Endodermal cell (in vitro differentiated cells): ENCODE results near the gene NDNF. TPM values are rescaled to one million over a fixed set of nuclear protein-coding genes. Genes with fewer than 3 reads are reported as not detected.

ENCODE experiments used
- DNase-seq: peaks from one replicate; pipeline ENCODE4 v3.0.0-alpha.2; 2017
- H3K27ac ChIP-seq: 2 replicates; pipeline ENCODE4 v1.5.1; 2013; ENCODE audit warnings: mild to moderate bottlenecking, low read depth, low read length, moderate library complexity
- H3K27me3 ChIP-seq: 2 replicates; pipeline ENCODE4 v1.6.1; 2013; ENCODE audit warnings: mild to moderate bottlenecking, low read length, moderate library complexity; ENCODE audit not compliant: insufficient read depth, control insufficient read depth, poor library complexity, severe bottlenecking
- H3K36me3 ChIP-seq: 2 replicates; pipeline ENCODE4 v1.7.0; 2013; ENCODE audit warnings: mild to moderate bottlenecking, low read length, moderate library complexity; ENCODE audit not compliant: control insufficient read depth, insufficient read depth
- H3K4me1 ChIP-seq: one replicate; pipeline ENCODE4 v1.7.0; 2013; ENCODE audit warnings: low read length; ENCODE audit not compliant: control insufficient read depth, insufficient read depth
- H3K4me3 ChIP-seq: 2 replicates; pipeline ENCODE4 v1.5.1; 2013; ENCODE audit warnings: mild to moderate bottlenecking, low read length, moderate library complexity
- H3K9ac ChIP-seq: 2 replicates; pipeline ENCODE4 v1.6.1; 2013; ENCODE audit warnings: mild to moderate bottlenecking, low read length, moderate library complexity; ENCODE audit not compliant: poor library complexity, severe bottlenecking; ENCODE audit errors: extremely low read depth
- H3K9me3 ChIP-seq: 2 replicates; pipeline ENCODE4 v1.6.1; 2013; ENCODE audit warnings: mild to moderate bottlenecking, low read length, moderate library complexity; ENCODE audit not compliant: control insufficient read depth
- H3K27ac Mint-ChIP-seq: 2 replicates; pipeline ENCODE4 v1.8.0; 2020; ENCODE audit warnings: mixed read lengths
- H3K27me3 Mint-ChIP-seq: 2 replicates; pipeline ENCODE4 v1.8.0; 2021; ENCODE audit warnings: mild to moderate bottlenecking, mixed read lengths; ENCODE audit not compliant: insufficient read depth
- H3K36me3 Mint-ChIP-seq: 2 replicates; pipeline ENCODE4 v1.8.0; 2020; ENCODE audit warnings: low read depth, mixed read lengths
- H3K4me1 Mint-ChIP-seq: 2 replicates; pipeline ENCODE4 v1.8.0; 2020; ENCODE audit warnings: mixed read lengths
- H3K4me3 Mint-ChIP-seq: 2 replicates; pipeline ENCODE4 v1.8.0; 2020; ENCODE audit warnings: mild to moderate bottlenecking, moderate library complexity, mixed read lengths
- H3K9me3 Mint-ChIP-seq: 2 replicates; pipeline ENCODE4 v1.8.0; 2020; ENCODE audit warnings: mild to moderate bottlenecking, mixed read lengths
- WGBS, 2 experiments: methylation state at CpG; one replicate each; pipeline versions ENCODE4 v1.1.5 to v1.1.7; 2013; ENCODE audit warnings: missing lambda C conversion rate in 2 of 2, mixed read lengths in 1 of 2; ENCODE audit not compliant: insufficient coverage in 1 of 2, insufficient read length in 1 of 2; 5-methylcytosine and 5-hydroxymethylcytosine counted together
- total RNA-seq, 2 donors: library from RNA; stranded (reverse); fragmentation: NEBNext Ultra II Directional in 1 of 2; extraction: Animal tissue kit (Norgen Biotek cat#: 25700) in 1 of 2; gene quantifications; 2 replicates in 1 of 2; 3 replicates in 1 of 2; pipeline ENCODE4 v1.2.1, GENCODE V29; 2021
- TF ChIP-seq, protein P1 (sequence below): fragments of 200-600 bp; sonication (generic); conservative IDR thresholded peaks from 2 replicates; pipeline ENCODE4 v1.5.0; 2021; ENCODE audit warnings: antibody characterized with exemption, mild to moderate bottlenecking

NDNF gene
- total RNA-seq, 2 donors from 2014 or later: 2.4 to 3.6 TPM

DNA sequence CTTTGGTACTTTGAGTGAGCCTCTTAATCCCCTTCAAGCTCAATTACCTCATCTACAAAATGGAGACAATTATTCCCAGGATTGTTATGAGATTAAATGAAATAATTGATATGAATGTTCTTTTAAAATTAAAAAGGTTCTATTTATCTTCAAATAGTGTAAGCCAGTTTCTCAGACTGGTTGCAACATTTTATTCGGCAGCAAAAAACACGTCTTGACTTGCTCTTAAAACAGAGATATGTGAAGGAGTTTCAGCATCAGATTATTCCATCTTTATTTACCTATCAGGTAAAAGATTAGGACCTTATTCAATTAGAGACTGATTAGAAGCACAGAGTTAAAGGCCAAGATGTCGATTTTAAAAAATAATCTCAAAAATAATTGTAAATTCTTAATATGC lies 10.5 kb downstream of the NDNF start:
- H3K27me3 ChIP-seq: no peaks in the 10 kb centered on the region
- H3K9ac ChIP-seq: no peak overlapping the region
- H3K9me3 ChIP-seq: no peaks in the 10 kb centered on the region
- no peak for DNase-seq
- no peaks in the 10 kb centered on the region for H3K36me3 Mint-ChIP-seq
- H3K36me3 ChIP-seq: no peaks in the 10 kb centered on the region
- TF ChIP-seq, protein P1, sequence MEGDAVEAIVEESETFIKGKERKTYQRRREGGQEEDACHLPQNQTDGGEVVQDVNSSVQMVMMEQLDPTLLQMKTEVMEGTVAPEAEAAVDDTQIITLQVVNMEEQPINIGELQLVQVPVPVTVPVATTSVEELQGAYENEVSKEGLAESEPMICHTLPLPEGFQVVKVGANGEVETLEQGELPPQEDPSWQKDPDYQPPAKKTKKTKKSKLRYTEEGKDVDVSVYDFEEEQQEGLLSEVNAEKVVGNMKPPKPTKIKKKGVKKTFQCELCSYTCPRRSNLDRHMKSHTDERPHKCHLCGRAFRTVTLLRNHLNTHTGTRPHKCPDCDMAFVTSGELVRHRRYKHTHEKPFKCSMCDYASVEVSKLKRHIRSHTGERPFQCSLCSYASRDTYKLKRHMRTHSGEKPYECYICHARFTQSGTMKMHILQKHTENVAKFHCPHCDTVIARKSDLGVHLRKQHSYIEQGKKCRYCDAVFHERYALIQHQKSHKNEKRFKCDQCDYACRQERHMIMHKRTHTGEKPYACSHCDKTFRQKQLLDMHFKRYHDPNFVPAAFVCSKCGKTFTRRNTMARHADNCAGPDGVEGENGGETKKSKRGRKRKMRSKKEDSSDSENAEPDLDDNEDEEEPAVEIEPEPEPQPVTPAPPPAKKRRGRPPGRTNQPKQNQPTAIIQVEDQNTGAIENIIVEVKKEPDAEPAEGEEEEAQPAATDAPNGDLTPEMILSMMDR: no peak
- WGBS, 2 experiments: 85 to 87% methylated on average over 2 of the region's 3 CpGs
- peaks cover 12% of the 10 kb centered on the region for H3K4me1 Mint-ChIP-seq
- no peak overlapping the region for H3K4me3 ChIP-seq
- H3K27ac Mint-ChIP-seq: no peak overlapping the region
- H3K4me3 Mint-ChIP-seq: no peak overlapping the region
- no peak overlapping the region for H3K27ac ChIP-seq
- no peaks in the 10 kb centered on the region for H3K27me3 Mint-ChIP-seq
- H3K4me1 ChIP-seq: peaks cover 2% of the 10 kb centered on the region
- no peaks in the 10 kb centered on the region for H3K9me3 Mint-ChIP-seq

DNA sequence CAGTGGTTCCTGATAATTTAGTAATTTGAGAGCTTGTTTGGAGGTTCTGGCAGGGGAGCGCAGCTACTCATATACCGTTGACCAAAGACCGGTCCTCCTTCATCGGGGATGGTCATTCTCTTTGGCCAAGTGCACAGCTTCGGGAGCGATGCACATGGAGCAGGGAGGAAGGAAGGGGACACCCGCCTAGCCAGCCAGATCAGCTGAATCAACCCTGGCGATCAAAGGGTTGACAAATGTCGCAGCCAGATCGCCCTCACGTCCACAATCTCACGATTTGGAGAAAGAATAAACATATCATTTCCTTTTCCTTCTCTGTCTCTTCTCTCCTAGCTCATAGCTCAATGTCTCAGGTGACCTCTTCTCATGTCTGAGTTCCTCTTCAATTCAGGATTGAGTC lies 11.1 kb downstream of the NDNF start:
- Mint-ChIP-seq H3K27me3 (no peaks in the 10 kb centered on the region), H3K4me1 (peaks cover 12% of the 10 kb centered on the region), H3K27ac (no peak overlapping the region), H3K9me3 (no peaks in the 10 kb centered on the region), H3K4me3 (no peak overlapping the region), H3K36me3 (no peaks in the 10 kb centered on the region)
- DNase-seq: no peak
- H3K4me1 ChIP-seq: peaks cover 2% of the 10 kb centered on the region
- TF ChIP-seq, protein P1: no peak
- no peaks in the 10 kb centered on the region for H3K9me3 ChIP-seq
- H3K27ac ChIP-seq: no peak overlapping the region
- 95 to 96% methylated on average over 10 to 12 of the region's 12 CpGs for WGBS, 2 experiments
- no peak overlapping the region for H3K4me3 ChIP-seq
- H3K27me3 ChIP-seq: no peaks in the 10 kb centered on the region
- no peaks in the 10 kb centered on the region for H3K36me3 ChIP-seq
- H3K9ac ChIP-seq: no peak overlapping the region

DNA sequence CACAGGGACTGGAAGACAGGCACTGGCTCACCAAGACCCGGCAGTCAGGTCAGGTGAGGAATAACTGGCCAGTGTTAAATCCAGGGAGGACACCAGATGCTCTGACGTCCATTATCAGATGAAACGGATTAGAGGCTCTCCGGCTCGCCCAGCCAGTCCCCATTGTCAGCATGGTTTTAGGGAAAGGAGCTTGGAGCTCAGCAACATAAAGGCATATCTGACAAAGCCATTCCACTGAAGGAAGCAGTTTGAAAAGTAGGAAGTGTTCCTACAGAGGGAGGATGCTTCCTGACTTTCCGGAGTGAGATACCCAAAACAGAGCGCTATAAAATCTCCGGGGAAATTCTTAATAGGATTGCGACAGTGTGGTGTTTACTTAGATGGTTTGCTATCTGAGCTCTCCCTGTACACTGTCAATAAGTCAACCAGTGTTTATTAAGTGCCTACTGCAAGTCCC lies 14.8 kb downstream of the NDNF start:
- TF ChIP-seq, protein P1: no peak
- H3K4me3 Mint-ChIP-seq: no peak overlapping the region
- Histone ChIP-seq H3K4me1 (peaks cover 2% of the 10 kb centered on the region), H3K9me3 (no peaks in the 10 kb centered on the region), H3K4me3 (no peak overlapping the region), H3K27ac (no peak overlapping the region), H3K36me3 (no peaks in the 10 kb centered on the region), H3K27me3 (no peaks in the 10 kb centered on the region), H3K9ac (no peak overlapping the region)
- DNase-seq: peak; percentile 52
- no peaks in the 10 kb centered on the region for H3K27me3 Mint-ChIP-seq
- H3K27ac Mint-ChIP-seq: no peak overlapping the region
- WGBS, 2 experiments: 75 to 84% methylated on average over 9 of the region's 9 CpGs
- peaks cover 7% of the 10 kb centered on the region for H3K4me1 Mint-ChIP-seq
- H3K9me3 Mint-ChIP-seq: no peaks in the 10 kb centered on the region
- no peaks in the 10 kb centered on the region for H3K36me3 Mint-ChIP-seq
